Right ventricle myocardium superior (tissue), 1 donor: ENCODE data around the gene ATP2C2. TPM values are rescaled to one million over a fixed set of nuclear protein-coding genes. Genes with fewer than 3 reads are reported as not detected.
"Not testable (repeated sequence)": the region's sequence is repeated elsewhere in the genome, so short reads cannot be mapped to it uniquely, and the experiment has no call there.

Experiments used
- ATAC-seq: fragments of 200-7000 bp; cut with Tn5 transposase; one replicate; pipeline ENCODE4 v1.9.1; 2020; ENCODE audit warnings: mild to moderate bottlenecking; ENCODE audit not compliant: poor library complexity
- DNase-seq: peaks from one replicate; pipeline ENCODE4 v3.0.0-alpha.2; 2020
- intact Hi-C: fragments of 100-400 bp; cut with DNase I; formaldehyde crosslinking; loops from one replicate; pipeline ENCODE4 v1.11.2; 2022
- total RNA-seq: library from RNA; stranded (reverse); fragmentation: NEBNext Ultra II Directional; extraction: Animal tissue kit (Norgen Biotek cat#: 25700); gene quantifications from one replicate; pipeline ENCODE4 v1.2.1, GENCODE V29; 2021
- donor health status: DM: no; HTN: yes; CAD: no; lungs with severe emphysema.

The ATP2C2 gene
- total RNA-seq, 1 donor from 2014 or later = not detected

DNA sequence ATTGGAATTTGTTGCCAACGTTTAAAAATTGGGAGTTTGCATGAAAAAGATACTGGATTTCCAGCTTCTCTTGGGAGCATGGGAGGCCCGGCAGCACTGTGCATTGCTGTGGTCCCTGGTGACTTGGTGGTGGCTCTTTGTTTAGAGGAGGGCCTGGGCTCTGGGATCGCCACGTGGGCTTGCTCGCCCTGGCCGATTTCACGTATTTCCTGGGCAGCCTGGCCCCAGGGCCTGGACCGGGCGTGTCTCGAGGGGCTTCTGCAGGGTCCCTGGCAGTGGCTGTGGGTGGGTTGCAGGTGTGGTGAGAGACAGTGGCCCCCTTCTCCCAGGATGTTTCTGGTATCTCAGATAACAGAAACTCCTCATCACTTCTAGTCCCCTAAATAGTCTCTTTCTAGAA, 67.9 kb downstream of the ATP2C2 start:
- no peak for ATAC-seq
- intact Hi-C loops = no loop called here
- DNase-seq = no peak

DNA sequence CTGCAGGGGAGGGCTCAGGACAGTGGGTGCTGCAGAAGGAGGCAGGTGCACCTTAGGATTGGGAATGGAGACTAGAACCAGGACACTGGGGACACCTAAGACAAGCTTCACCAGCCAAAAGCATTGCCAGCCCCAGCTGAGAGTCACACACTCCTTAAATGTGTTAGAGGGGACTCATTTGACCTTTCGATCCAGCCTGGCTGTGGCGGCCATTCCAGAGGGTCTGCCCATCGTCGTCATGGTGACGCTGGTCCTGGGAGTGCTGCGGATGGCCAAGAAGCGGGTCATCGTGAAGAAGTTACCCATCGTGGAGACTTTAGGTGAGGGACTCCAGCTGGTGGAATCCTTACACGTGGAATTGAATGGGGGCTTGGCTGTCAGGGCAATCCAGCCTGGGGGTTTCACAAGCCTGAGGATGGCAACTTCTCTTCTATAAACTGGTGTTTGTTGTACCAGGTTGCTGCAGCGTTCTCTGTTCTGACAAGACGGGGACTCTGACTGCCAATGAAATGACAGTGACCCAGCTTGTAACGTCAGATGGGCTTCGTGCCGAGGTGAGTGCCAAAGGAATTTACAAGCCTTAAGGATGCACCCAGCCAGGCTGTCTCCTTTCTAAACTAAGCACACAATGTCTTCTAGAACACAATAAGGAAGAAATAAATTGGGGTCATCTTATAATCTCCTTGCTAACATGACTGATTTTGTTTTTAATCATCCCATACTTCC, 70.8 kb downstream of the ATP2C2 start:
- intact Hi-C loops = no loop called here

DNA sequence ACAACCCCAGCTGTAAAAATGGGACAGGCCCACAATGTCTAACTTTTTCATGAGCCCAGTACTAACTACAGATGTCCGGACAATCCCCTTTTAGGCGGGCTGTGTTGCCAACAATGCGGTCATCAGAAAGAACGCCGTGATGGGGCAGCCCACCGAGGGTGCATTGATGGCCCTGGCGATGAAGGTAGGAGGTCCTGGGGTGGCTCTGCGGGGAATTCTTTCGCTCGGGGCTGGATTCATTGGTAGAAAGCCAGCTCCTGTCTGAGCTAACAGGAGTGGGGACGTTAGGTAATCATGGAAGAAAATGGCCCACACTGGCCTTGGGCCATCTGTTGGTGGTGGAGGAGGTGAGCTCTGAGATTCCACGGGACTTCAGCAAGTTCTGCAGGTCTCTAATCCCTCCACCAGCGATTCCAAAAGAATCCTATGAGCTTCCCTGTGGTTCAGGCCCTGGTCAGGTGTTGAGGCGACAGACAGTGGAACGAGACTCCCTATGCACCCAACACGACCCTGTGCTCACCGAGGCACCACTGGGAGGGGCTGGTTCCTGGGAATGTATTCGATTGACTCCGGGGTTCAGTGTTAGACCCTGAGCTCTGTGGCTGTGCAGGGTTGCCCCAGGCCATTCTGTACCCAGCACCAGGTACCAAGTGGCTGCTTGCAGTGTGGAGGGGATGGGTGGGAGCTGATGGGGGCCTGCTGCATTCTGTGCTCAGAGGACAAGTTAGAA, 74.2 kb downstream of the ATP2C2 start:
- ATAC-seq (no peak), DNase-seq (no peak)
- intact Hi-C loops = no loop called here

More for the DNA sequence above, 70.8 kb downstream of the ATP2C2 start:
- no peak for DNase-seq
- ATAC-seq = no peak

DNA sequence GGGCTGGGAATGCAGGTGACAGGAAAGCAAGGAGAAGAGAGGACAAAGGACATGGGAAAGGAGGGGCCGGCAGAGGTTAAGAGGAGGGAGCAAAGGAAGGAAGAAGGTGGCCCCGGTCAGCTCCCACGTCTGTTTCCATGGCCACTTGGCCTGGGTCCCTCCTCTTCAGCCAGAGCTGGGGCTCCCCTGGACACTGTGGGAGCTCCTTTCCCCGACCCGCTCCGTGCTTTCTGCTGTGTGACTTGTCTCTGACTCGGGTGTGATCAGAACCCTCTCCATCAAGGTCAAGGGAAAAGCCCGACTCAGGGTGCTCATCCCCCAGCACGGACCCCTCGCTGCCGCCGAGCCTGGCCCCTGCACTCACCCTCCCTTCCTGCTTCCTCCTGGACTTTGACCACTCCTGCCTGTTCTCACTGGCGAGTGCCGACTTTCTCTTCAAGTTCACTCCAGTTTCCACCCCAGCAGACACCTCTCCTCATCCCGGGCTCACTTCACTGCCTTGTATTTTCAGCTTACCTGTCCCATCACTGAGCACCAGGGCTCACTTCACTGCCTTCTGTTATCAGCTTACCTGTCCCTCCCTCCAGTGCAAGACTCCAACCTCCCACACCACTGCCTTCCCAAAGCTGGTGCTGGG, 74.9 kb downstream of the ATP2C2 start:
- no peak for ATAC-seq
- intact Hi-C loops = no loop called here
- DNase-seq = no peak

DNA sequence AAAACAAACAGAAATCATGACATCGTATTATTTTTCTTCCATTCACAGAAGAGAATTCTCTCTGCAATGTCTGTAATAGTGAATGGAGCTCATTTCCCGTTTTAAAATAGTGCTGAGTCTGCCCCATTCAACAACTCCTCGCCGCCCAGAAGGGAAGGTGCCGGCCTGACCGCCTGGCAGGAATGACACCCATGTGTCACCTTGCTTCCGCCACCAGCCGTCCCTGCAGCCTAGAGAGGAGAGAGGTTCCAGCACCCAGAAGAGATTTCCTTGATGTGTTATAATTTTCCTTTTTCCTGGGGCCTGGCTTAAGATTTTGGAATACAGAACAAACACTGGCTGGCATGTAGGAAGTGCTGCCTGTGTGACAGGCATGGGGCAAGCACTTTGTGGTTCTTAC, 76.1 kb downstream of the ATP2C2 start:
- intact Hi-C loops = no loop called here
- ATAC-seq = no peak
- no peak for DNase-seq

DNA sequence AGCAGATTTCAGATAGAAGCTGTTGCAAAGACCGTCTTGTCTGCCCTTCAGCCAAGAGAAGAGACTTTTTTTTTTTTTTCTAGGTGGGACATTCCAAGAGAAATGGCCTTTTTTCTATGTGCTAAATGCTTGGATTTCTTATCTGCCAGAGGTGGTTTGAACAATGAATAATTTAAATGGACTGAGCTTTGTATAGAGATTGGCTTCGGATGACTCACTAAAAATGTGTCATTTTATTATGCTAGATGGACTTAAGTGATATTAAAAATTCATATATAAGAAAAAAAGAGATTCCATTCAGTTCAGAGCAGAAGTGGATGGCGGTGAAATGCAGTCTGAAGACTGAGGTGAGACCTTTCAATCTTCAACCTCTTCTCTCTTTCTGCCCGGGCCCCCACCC, 77.7 kb downstream of the ATP2C2 start:
- intact Hi-C loops = no loop called here
- ATAC-seq = no peak
- no peak for DNase-seq

DNA sequence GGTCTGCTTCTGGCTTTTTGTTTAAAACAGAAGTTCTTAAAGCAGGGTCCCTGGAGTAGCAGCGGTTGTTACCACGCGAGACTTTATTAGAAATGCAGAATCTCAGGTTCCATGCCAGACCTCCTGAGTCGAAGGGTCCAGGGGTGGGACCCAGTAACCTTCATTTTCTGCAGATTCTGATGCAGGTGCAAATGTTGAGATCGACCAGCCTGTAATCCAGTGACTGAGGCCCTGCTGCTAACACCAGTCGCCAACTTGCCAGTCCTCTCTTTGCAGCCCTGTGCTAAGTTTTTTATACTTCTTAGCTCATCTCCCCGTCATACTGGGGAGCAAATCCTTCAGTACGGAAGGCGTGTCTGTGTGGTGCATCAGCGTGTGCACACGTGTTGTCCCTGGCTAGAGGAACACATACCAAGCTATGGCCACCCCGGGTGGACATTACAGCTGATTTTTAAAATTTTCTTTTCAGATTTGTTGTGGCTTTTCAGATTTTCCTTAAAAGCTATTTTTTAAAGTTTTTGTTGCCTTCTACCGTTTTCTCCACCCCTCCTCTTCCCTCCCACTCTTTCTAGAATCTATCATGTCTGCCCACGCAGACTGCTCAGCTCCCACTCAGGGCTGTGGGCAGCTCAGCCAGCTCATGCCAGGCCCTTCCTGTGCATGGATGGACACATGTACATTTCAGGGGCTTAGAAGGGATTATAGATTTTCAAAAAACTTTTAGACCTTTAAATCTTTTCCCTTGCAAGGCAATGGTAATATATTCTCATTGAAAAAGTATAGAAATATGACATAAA, 78.5 kb downstream of the ATP2C2 start:
- ATAC-seq (no peak), DNase-seq (no peak)
- intact Hi-C loops = no loop called here

DNA sequence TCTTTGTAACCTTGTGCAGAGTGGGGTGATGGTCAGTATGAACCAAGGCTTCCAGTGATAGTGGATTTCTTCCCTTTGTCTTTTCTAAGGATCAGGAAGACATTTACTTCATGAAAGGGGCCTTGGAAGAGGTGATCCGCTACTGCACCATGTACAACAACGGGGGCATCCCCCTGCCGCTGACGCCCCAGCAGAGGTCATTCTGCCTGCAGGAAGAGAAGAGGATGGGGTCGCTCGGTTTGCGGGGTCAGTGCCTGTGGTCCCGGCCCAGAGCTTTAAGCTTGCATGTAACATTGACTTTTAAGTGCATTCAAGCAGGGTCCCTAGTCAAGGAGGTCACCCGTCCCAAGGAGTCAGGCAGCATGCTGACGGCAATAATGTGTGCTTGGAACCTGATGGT, 80.1 kb downstream of the ATP2C2 start:
- DNase-seq (no peak), ATAC-seq (no peak)
- intact Hi-C loops = no loop called here

DNA sequence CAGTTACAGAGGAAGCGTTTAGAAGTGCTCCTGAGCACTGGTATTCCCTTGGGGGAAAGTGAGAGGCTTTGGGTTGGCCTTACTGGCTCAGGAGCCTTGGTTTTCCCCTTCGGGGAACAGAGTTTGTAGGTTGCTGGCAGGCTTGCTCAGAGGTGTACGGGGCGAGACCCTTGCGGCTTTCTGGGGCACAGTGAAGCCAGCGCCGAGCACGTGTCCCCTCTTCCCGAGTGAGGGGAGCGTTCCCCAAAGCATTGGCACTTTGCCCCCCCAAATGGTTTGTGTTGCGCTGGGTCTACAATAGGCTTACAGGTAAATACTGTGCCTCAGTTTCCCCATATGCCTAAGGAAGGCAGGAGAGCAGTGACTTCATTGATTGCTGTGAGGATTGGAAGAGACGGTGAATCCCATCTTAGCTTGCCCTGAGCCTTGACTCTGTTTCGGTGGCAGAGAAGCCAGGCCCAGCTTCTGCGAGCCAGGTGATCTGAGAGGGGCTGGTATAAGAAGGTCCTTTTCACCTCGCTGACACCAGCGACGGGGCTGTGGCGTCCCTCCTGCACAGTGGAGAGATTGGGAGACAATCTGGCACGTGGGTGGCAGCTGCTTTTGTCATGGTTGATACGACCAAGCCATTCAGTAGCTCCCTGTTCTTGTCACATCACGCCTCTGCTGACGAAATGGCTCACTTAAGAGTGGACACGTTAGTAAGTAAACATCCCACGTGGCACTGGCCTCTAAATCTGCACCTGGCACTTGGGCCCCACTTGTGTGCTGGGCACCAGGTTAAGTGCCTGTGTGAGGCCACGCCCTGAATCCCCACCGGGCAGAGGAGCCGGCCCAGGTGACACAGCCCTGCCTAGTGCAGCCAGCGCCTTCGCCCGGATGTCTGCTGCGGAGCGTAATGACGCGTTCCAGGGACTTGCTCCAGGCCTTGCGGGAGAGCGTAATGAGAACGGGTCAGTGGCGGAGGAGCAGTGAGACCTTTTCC, 81.1 kb downstream of the ATP2C2 start:
- DNase-seq (no peak), ATAC-seq (no peak)
- intact Hi-C loops = no loop called here

DNA sequence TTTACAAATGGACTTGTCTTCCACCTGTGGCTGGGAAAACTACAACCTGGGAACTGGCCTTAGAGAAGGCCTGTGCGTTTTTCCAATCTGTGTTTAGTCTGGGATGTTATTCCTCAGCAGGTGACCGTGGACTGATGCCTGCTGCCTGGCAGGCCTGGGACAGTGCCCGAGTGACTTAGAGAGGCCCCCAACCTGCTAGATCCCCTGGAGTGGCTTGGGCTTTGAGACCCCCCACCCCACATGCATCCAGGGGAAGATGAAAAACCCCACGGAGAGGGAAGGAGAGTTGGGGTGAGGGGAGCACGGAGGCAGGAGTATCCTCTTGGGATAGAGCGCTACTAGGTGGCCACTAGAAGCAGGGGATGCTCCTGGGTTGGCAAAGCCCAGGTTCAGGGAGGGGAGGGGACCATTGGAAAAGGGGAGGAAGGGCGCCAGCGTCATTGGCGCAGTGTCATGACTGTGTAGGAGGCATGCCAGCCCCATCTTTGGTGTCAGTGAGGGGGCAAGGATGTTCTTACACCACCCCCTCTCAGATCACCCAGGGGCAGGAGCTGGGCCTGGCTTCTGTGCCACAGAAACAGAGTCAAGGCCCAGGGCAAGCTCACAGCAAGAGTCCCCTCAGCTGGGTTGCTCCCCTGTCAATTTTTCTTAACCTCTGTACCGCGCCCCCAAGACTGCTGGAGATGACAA, 82.0 kb downstream of the ATP2C2 start:
- DNase-seq (no peak), ATAC-seq (no peak)
- intact Hi-C loops = no loop called here

DNA sequence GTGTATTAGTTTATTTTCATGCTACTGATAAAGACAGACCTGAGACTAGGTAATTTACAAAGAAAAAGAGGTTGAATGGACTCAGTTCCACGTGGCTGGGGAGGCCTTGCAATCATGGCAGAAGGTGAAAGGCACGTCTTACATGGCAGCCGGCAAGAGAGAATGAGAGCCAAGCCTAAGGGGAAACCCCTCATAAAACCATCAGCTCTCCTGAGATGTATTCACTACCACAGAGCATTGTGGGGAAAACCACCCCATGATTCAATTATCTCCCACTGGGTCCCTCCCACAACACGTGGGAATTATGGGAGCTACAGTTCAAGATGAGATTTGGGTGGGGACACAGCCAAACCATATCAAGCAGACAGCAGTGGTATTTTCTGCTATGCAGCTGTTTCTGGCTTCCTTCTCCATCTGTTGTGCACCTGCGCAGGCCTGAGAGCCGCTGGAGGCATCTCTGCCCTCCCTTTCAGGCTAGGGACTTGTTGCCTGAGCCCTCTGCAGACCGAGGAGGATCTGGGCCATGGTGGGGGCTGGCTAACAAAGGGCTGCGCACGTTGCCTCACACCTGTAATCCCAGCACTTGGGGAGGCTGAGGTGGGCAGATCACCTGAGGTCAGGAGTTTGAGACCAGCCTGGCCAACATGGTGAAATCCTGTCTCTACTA, 82.8 kb downstream of the ATP2C2 start:
- intact Hi-C loops, DNase-seq, ATAC-seq: not testable (repeated sequence)

DNA sequence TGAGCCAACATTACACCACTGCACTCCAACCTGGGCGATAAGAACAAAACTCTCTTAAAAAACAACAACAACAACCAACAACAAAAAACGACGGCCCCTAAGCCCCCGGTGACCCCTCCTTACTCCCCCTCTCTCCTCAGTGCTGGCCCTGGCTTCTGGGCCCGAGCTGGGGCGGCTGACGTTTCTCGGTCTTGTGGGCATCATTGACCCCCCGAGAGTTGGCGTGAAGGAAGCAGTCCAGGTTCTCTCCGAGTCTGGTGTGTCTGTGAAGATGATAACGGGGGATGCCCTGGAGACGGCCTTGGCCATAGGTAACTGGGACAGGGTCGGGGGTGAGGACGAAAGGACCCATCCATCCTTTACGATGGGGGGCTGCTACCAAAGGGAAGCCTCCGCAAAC, 83.4 kb downstream of the ATP2C2 start:
- ATAC-seq (no peak), DNase-seq (no peak)
- intact Hi-C loops = no loop called here

DNA sequence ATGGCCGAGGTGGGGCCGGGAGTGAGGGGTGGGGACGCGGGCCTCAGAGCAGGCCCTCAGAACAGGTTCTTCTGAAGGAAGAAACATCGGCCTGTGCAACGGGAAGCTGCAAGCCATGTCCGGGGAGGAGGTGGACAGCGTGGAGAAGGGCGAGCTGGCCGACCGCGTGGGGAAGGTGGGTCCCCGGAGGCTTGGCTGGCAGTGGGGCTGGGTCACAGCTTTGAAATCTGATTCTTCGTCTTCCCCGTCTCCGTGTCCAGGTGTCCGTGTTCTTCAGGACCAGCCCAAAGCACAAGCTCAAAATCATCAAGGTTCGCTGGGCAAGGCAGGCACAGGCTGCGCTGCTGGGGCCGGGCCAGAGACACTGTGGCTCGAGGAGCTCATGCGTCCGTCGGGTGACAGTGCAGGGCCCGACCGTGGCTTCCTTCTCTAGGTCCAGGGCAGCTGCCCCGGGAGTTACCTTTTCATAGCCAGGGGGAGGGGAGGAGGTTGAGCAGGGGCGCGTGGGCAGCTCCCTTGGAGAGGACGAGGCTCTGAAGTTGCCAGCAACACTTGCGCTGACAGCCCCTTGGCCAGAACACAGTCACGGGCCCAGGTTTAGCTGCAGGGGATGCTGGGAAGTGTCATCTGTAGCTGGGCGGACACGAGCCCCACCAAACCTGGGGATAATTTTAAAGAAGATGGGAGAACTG, 84.9 kb downstream of the ATP2C2 start:
- ATAC-seq (no peak), DNase-seq (no peak)
- intact Hi-C loops = no loop called here

DNA sequence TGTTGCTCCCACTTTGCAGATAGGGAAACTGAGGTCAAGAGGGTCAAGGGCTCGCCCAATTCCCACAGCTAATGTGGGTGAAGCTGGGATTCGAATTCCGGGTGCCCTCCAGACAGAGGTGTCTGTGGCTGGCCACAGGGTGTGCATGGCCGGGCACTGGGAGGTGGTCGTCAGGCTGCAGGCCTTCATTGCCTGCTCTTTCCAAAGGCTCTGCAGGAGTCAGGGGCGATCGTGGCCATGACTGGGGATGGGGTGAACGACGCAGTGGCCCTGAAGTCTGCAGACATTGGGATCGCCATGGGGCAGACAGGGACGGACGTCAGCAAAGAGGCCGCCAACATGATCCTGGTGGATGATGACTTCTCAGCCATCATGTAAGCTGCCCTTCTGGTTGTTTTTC, 86.3 kb downstream of the ATP2C2 start:
- ATAC-seq = no peak
- intact Hi-C loops = no loop called here
- no peak for DNase-seq

DNA sequence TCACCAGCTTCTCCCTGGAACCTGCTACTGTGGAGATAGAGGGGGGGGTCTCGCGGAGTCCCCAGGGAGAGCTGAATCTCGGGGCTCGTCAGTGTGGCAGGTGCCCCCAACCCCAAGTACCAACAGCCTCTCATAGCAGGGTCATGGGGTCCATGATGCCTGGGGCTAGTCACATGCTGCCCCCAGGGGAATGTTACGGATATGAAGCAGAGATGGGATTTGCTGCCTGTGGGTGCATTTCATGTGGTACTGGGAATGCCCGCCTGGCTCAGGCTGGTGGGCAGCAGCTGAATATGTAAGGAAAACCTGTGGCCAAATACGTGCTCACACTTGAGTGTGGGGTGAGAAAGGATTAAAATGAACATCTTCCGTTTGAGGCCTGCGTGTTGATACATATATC, 86.7 kb downstream of the ATP2C2 start:
- no peak for DNase-seq
- intact Hi-C loops = no loop called here
- ATAC-seq = no peak
